Mucosa of gallbladder (tissue), 1 donor: Measurements from ENCODE around the gene TMEM175. TPM values are rescaled to one million over a fixed set of nuclear protein-coding genes. Genes with fewer than 3 reads are reported as not detected.
"Not testable (repeated sequence)": the region's sequence is repeated elsewhere in the genome, so short reads cannot be mapped to it uniquely, and the experiment has no call there.

ENCODE experiments used
- DNase-seq: peaks from one replicate; pipeline ENCODE4 v3.0.0-alpha.2; 2020; ENCODE audit warnings: low spot score
- total RNA-seq: library from RNA; stranded (reverse); gene quantifications from one replicate; pipeline ENCODE4 v1.2.1, GENCODE V29; 2021
- donor health status: DM: no; HTN: no; CAD: no.

Gene TMEM175
- total RNA-seq, 1 donor from 2014 or later: 48.8 TPM

DNA sequence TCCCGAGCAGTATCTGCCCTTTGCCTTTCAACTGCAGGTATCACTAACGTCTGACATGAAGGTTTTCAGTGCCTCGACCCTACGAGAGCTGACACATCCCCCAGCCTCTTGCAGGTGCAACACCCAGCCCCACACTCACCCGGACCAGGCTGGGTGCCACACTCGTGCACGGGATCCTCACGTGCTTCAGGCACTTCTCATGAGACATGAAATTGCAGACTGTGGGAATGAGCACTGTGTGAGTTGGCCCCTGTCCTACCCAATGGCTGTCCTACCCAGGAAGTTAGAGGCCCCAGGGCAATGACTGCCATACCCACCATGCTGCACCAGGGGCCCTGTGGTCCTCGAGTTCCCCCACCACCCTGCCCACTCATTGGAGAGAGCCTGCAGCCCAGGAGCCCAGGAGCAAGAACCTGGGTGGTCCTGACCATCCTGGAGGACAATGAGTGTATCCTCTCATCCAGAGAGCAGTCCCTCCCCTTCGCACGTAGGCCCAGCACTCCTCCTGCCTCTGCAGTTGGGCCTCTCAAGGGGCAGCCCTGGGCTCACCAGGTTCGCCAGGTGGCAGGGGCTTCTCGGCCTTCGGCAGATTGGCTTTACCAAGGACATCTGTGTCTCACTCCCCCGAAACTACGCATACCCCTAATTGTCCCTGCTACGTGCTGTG lies 38.7 kb downstream of the TMEM175 start:
- no peak for DNase-seq

DNA sequence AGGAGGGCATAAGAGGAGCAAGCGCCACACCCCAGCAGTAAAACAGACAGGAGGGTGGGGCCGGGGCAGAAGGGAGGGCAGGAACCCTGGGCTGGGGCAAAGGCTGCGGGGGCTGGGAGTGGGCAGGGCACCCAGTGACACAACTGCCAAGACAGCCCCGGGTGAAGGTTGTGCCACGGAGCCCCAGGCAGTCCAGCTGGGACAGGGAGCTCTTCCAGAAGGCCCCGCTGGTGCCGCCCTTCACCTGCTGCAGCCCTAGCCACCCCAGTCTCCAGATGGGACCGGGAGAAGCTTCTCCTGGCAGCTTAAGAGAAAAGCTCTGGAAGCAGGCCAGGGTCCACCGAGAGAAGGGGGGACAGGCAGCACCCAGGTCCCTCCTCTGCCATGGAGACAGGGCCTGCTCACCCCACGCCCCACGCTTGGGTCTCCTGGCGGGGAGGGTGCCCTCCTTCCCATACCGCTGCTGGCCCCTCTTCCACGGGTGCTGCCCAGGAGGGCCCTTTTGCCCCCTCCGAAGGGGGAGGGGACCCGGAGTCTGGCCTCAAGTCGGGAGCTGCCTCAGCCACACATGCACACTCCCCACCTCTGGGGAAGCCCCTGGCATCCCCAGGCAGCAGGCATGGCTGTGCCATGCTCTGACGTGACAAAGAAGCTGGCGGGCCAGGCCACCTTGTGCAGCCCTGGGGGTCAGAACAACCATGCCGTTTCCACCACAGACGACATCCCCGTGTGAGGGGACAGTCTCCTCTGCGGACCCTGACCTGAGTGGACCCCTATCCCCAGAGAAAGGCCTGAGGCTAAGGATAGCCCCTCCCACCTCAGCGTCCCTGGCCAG lies 39.6 kb downstream of the TMEM175 start:
- DNase-seq: no peak

DNA sequence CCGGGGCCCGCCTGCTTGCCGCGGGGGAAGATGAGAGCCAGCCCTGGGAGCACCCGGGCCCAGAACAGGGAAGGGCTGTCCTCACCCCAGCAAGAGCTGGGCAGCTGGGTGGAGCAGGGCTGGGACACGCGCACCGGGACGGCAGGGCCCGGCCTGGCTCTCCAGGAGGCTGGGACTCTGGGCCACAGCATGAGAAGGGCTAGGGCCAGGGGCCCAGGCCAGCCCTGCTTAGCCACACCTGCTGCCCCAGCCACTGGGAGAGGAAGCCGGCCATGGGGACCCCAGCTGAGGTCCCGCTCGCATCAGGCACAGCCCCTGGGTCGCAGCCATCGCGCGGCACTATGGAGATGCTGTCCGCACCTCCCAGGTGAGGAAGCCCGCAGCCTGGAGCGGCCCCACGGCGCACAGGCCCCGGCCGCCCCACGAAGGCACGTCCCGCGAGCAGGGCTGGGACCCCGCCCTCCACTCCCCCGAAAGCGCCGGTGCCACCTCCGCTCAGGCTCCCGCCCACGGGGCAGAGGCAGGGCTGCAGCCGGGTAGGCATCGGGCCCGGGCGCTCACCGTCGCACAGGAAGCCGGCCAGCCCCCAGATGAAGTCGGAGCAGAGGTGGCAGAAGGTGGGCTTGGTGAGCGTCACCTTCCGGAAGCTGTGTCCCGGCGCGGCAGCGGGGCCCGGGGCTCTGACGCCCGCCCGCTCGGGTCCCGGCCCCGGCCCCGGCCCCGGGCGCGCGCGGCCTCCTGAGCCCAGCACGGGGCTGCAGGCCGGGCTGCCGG lies 40.6 kb downstream of the TMEM175 start:
- no peak for DNase-seq

DNA sequence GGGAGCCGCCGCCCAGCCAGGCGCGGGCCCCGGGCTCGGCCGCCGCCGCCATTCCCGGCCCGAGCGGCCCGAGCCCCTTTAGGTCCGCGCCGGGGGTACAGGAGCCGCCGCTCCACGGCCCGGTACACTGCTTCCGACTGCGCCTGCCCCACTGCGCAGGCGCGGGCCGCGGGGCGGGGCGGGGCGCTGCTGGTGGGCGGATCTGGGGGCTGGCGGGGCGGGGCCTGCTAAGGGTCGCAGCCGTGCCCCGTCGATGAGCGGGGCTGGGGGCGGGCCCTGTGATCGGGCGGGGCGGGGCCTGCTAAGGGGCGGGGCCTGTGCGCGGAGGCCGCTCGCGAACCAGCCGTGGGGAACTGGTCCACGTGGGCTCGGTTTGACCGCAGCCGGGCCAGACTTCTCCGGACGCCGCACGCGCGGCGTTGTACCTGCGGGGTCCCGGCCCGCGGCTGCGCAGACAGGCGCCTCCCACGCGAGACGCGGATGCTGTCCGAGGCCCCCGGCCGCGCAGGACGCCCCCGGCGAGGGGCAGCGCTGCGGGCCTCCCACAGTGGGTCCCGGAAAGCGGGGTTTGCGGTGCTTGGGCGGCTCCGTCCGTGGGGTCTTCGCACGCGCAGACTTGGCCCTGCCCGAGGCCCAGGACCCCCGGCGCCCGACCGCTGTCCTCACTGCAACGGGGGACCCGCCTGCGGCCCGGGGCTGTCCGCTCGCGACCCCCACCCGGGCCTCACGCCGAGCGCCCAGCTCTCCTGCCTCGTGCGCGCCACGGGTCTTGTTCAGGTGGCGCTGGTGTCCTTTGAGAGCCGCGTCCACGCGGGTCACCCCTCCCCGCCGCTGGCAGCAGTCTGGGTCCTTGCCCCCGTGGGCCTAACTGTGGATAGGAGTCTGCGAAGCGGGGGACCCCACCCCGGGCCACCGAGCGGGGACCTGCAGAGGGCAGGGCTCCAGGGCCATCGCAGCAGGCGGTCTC lies 41.5 kb downstream of the TMEM175 start, which contains the start of gene DGKQ:
Gene DGKQ, minus strand, starts transcription at position 139 of the 967 bp plus-strand sequence. Its CDS starts 87 bp downstream, at position 52.
- DNase-seq: peak; percentile 89

DNA sequence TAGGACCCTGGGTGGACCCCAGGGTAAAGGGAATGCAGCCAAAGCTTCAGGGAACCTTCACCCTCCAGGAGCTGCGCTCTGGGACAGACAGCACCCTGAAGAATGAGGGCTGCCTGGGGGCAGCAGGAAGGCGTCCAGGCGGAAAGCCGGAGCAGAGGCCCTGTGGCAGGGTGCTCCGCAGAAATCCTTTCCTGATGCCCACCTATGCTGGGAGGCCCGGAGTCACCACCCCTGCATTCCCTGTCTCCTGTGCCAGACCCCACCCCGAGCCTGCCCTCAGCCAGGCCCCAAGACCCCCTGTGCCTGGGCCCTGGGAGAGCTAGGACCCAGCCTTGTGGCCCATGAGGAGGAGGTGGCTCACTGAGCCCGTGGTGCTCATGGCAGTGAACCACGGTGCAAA lies 42.4 kb downstream of the TMEM175 start:
- DNase-seq: no peak

DNA sequence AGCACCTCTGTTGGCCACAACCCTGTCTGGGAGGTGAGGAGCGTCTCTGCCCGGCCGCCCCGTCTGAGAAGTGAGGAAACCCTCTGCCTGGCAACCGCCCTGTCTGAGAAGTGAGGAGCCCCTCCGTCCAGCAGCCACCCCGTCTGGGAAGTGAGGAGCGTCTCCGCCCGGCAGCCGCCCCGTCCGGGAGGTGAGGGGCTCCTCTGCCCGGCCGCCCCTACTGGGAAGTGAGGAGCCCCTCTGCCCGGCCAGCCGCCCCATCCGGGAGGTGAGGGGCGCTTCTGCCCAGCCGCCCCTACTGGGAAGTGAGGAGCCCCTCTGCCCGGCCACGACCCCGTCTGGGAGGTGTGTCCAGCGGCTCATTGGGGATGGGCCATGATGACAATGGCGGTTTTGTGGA lies 43.8 kb downstream of the TMEM175 start:
- not testable (repeated sequence) for DNase-seq

DNA sequence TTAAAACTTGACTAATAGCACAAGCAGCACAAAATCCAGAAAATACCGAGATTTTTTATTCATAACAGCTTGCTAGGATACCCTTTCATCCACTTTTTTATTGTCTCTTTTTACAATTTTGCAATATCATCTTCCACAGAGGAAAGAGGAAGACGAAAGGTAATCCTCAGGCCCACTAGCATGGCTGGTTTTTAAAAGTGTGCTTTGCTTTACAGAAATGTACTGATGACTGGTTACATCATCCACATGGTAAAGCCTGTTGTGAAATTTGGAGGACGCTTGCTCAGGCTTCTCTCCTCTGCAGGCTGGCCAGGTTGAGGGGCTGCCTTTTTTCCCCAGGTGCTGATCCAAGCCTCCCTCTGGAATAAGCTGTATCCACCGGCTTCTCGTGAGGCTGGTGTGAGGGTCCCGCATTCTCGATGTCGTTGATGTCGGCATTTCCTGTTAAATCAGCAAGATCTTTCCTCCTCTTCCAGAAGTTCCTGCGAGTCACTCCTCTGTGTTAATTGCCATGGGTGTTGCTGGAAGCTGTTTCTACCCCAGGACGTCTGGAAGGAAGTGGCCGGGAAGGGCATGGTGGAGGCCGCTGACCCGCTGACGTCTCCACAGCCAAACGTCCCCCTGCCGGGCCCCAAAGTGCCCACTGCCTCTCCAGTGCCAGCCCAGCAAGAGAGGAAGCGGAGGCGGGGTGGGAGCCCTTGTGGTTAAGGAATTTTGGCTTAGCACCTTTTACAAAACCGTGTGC lies 46.9 kb downstream of the TMEM175 start:
- no peak for DNase-seq

DNA sequence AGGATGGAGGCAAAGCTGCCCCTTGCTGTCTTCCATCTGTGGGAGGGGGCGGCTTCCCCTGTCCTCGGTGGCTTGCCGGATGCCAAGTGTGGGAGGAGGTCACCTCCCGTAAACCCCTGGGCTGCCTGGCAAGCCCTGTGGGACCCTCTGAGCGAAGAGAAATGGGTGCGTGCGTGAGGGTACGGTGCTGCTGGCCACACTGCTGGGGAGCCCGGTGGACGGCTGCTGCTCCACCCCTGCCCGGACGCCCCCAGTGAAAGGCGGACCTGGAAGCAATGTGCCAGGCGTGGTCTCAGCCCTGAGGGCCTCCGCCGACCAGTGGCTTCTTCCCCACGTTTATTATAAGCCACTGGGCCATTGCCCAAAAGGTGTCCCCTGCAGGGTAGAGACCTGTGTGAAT lies 50.0 kb downstream of the TMEM175 start:
- no peak for DNase-seq

DNA sequence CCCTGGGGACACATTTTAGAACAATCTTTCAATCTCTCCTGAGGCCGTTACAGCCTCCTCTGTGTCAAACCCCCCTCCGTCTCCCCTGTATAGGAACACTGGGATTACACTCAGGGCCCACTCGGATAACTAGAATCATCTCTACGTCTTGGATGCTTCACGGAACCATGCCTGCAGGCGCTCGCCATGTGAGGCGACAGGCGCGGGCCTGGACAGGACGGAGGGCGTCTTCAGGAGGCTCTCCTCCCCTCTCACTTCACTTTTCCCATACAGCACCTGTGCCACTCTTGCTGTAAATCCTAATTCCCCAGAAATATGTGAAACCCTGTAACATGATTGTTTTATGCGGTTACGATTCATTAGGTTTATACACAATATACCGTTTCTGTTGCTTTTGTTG lies 50.6 kb downstream of the TMEM175 start:
- DNase-seq: no peak

DNA sequence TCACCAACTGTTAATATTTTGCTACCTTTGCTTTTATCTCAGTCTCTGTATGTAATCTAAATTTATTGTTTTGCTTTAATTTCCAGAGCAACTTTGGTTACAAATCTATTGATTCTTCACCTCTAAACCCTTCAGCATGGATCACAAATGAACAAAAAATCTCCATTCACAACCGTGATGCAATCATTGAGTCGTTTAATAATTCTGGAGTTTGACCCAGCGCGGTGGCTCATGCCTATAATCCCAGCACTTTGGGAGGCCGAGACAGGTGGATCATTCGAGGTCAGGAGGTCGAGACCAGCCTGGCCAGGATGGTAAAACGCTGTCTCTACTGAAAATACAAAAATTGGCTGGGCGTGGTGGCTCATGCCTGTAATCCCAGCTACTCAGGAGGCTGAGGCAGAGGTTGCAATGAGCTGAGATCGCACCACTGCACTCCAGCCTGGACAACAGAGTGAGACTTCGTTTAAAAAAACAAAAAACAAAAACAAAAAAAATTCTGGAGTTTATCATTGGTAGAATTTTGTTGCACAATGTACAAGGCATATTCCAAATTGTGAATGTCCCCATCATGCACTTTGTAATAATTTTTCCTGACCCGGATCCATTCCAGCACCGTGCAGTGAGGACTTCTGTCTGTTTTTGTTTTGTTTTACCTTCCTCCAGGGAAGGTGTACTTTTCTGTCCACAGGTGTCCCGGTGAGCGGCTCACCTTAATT lies 52.2 kb downstream of the TMEM175 start:
- no peak for DNase-seq

DNA sequence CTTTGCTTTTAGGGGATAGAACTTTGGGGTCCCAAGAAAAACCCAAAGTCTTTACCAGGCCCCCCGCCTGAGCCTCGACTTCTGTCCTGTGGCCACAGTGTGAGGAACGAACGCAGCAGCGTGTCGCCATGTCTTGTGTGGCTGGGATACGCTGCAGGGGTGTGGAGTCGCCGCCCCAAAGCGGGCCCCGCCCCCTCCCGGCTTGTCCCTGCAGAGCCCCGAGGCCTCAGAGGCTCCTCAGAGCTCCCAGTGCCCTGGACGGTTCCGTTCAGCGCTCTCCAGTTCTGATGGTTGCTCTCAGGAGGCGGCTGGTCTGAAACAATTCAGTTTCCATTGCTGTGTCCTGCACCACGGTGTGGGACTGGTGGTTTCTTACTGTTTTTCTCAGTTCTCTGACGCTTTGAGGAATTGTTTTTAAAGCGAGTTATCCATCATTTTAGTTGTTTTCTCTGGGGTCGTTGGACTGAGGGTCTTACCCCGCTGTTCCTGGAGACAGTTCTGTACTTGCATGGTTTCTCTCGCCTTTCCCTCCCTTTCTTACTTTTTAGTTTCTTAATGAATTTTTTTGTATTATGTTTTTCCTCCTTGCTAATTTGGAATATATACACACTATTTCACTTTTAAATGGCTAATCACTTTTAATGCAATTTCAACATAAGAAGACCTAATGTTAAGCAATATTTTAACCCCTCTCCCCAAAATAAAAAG lies 53.0 kb downstream of the TMEM175 start:
- peak; percentile 66 for DNase-seq

DNA sequence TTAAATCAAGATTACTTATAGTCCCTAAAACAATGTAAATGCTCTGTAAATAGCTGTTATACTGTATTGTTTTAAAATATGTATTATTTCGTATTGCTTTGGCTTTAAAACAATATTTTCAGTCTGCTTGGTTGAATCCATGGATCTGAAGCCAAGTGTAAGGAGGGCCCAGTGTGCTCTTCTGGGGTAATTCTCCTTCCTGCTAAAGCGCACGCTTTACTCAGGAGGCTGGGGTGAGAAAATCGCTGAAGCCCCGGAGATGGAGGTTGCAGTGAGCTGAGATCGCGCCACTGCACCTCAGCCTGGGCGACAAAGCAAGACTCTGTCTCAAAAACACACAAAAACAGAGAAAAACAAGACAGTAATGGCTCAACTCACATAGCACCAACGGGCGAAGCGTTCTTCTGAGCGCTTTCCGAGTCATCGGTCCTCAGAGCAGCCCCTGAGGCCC lies 54.2 kb downstream of the TMEM175 start:
- DNase-seq: no peak

DNA sequence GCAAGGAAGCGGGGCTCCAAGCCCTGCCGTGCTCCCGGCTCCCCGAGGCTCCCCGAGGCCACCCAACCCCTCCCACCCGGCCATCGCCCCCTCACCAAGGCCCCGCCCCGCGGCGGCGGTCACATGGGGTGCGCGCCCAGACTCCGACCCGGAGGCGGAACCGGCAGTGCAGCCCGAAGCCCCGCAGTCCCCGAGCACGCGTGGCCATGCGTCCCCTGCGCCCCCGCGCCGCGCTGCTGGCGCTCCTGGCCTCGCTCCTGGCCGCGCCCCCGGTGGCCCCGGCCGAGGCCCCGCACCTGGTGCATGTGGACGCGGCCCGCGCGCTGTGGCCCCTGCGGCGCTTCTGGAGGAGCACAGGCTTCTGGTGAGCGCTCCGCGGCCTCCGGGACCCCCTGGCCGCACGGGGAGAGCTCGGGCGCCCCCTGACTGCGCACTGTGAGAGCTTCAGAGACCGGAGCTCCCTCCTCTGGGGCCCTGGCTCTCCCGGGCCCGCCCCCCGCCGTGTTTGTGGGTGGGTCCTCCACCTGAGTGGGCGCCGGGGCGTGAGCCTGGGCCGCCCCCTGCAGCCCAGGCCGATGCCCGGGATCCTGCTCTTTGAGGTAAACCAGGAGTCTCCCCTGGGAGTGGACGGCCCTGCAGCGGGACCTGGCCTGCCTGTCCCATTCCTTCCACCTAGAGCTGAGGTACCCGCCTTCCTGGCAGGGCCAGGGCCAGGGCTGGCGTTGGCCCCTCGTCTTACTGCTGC lies 54.8 kb downstream of the TMEM175 start, which contains the start of gene IDUA:
Gene IDUA, plus strand, starts transcription at position 166 of the 745 bp plus-strand sequence. Its CDS starts 41 bp downstream, at position 207.
- DNase-seq: peak; percentile 82

DNA sequence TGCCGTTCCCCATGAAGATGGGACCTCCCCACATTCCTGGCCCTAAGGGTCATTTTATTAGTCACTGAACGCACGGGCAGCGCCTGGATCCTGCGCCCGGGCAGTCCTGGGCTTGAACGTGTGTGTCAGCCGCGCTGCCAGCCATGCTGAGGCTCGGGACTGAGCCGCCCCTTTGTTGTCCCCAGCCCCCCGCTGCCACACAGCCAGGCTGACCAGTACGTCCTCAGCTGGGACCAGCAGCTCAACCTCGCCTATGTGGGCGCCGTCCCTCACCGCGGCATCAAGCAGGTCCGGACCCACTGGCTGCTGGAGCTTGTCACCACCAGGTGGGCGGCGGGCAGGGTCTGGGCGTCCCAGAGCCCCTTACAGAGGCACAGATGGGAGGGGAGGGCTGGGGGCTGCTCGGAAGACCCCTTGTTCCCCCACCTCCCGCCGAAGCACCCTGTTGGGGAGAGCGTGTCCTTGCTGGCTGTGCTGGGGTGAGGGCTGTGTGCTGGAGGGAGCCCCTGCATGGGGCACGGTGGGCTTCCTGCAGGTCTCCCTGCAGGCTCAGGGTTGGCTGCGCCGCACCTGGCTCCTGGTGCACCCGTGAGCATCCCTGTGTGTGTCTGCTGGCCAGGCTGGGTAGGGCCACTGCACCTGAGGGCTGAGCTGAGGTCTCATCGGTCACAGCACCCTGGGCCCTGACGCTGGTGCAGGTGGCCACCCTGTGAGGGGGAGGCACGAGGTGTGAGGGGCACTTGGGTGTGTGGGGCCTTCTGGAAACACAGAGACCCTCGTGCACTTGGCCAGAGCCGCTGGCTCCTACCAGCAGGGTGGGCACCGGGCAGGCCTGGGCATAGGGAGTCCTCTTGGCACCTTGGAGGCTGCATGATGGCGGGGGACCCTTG lies 55.6 kb downstream of the TMEM175 start:
- no peak for DNase-seq

DNA sequence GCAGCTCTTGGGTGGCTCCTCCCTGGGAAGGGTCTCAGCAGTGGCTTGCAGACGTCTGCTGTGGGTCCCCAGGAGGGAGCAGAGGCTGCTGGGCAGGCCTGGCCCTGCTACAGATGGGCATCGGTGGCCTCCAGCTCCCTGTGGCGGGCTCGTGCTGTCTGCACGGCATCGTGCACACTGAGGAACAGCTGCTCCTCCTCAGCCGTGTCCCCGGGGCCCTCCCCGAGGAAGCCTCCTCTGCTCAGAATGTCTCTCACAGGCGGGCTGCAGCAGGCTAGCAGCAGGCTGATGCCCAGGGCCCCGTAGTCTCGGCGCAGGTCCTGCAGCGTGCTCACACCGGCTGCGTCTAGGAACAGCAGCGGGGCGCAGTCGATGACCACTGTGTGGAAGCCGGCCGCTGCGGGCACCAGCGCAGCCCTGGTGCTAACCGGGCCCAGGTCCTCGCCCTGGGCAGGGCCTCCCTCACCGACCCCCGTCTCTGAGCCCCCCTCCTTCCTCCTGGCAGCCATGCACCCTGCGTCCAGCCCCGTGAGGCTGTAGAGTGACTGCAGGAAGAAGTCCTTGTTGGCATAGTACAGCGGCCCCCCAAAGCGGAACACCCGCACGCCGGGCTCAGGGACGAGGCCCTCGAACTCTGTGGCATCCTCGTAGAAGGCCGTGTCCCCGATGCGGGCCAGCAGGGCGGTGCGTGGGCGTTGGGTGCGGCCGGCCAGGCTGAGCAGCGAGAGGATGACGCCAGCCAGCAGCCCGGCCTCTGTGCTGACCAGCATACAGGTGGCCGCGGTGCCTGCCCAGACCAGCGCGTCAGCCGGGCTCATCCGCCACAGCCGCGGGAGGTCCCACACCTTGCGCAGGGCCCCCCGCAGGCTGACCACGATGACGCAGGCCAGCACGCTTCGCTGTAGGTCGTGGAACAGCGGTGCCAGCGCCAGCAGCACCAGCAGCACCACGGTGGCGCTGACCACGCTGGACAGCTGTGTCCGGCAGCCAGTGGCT lies 56.8 kb downstream of the TMEM175 start:
- no peak for DNase-seq
